ENCODE measurements around the gene SPAG17. TPM values are rescaled to one million over a fixed set of nuclear protein-coding genes. Genes with fewer than 3 reads are reported as not detected.

SPAG17 gene
- total and polyA plus RNA-seq, 2 donors (not counting 1 experiment from before 2014, with no cell fraction given) = not detected

- Histone ChIP-seq H3K27ac (ENCODE audit: low read length in 2 of 2) (no peak overlapping the region), H3K4me1 (ENCODE audit: control insufficient read depth in 2 of 2, insufficient read depth in 2 of 2, low read length in 2 of 2) (no peaks in the 10 kb centered on the region), H3K79me2 (ENCODE audit: control insufficient read depth, insufficient read depth, low read length) (no peaks in the 10 kb centered on the region), H3K9me3 (ENCODE audit: control extremely low read depth in 1 of 3, control insufficient read depth in 2 of 3, insufficient read depth in 1 of 3, low read length in 2 of 3) (no peaks in the 10 kb centered on the region), H2AFZ (ENCODE audit: insufficient read depth, low read depth, low read length, poor library complexity, severe bottlenecking) (no peak overlapping the region), H3K9ac (ENCODE audit: low read length) (no peak overlapping the region), H3K4me2 (replicated peaks; ENCODE audit: low read depth, low read length, poor library complexity, severe bottlenecking) (no peak overlapping the region), H3K4me3 (ENCODE audit: control extremely low read depth in 1 of 5, extremely low read depth in 1 of 5, insufficient read depth in 1 of 5, low read depth in 2 of 5, low read length in 4 of 5) (no peak overlapping the region), H4K20me1 (ENCODE audit: control insufficient read depth, insufficient read depth, low read length, poor library complexity, severe bottlenecking) (no peaks in the 10 kb centered on the region), H3K36me3 (replicated peaks in 1 of 2; ENCODE audit: control extremely low read depth in 1 of 2, control insufficient read depth in 1 of 2, extremely low read depth in 1 of 2, insufficient read depth in 2 of 2, low read length in 1 of 2) (no peaks in the 10 kb centered on the region), H3K27me3 (replicated peaks in 1 of 4; ENCODE audit: control extremely low read depth in 1 of 4, control insufficient read depth in 3 of 4, insufficient read depth in 4 of 4, low read length in 3 of 4) (no peaks in the 10 kb centered on the region)
- no peak for ATAC-seq (ENCODE audit: low read depth)
- DNase-seq = no peak
- ChIA-PET CTCF (no interaction called here), POLR2A (no interaction called here)
- no peaks in the 10 kb centered on the region for H3K27me3 Mint-ChIP-seq
- TF ChIP-seq, protein P1, sequence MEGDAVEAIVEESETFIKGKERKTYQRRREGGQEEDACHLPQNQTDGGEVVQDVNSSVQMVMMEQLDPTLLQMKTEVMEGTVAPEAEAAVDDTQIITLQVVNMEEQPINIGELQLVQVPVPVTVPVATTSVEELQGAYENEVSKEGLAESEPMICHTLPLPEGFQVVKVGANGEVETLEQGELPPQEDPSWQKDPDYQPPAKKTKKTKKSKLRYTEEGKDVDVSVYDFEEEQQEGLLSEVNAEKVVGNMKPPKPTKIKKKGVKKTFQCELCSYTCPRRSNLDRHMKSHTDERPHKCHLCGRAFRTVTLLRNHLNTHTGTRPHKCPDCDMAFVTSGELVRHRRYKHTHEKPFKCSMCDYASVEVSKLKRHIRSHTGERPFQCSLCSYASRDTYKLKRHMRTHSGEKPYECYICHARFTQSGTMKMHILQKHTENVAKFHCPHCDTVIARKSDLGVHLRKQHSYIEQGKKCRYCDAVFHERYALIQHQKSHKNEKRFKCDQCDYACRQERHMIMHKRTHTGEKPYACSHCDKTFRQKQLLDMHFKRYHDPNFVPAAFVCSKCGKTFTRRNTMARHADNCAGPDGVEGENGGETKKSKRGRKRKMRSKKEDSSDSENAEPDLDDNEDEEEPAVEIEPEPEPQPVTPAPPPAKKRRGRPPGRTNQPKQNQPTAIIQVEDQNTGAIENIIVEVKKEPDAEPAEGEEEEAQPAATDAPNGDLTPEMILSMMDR (IDR thresholded peaks at IDR 0.05) = no peak
- TF ChIP-seq EZH2 (IDR thresholded peaks at IDR 0.05; ENCODE audit: borderline replicate concordance, insufficient read depth, low read depth, low read length, poor library complexity, severe bottlenecking) = no peak
- no peaks in the 10 kb centered on the region for H3K9me3 Mint-ChIP-seq (ENCODE audit: insufficient read depth)
- H3K4me3 Mint-ChIP-seq = no peak overlapping the region
- 100% methylated on average over 2 of the region's 8 CpGs for WGBS (ENCODE audit: insufficient coverage)
- intact Hi-C loops (cut with micrococcal nuclease) = loop anchor here (5.0 to 10.0 kb wide), 2 partner anchors 1218 to 1525 kb away; partner anchors contain the start of gene HAO2
- H3K4me1 Mint-ChIP-seq = no peaks in the 10 kb centered on the region
- H3K27ac Mint-ChIP-seq = no peak overlapping the region
These were observed 35.2 kb downstream of the SPAG17 start for GRCh38 chr1:118149799-118150198.

GRCh38 chr1:118148034-118148433, 37.0 kb downstream of the SPAG17 start:
- Histone ChIP-seq H3K27me3 (replicated peaks in 1 of 4; ENCODE audit: control extremely low read depth in 1 of 4, control insufficient read depth in 3 of 4, insufficient read depth in 4 of 4, low read length in 3 of 4) (no peaks in the 10 kb centered on the region), H3K79me2 (ENCODE audit: control insufficient read depth, insufficient read depth, low read length) (no peaks in the 10 kb centered on the region), H3K4me3 (ENCODE audit: control extremely low read depth in 1 of 5, extremely low read depth in 1 of 5, insufficient read depth in 1 of 5, low read depth in 2 of 5, low read length in 4 of 5) (no peak overlapping the region), H4K20me1 (ENCODE audit: control insufficient read depth, insufficient read depth, low read length, poor library complexity, severe bottlenecking) (no peaks in the 10 kb centered on the region), H3K4me2 (replicated peaks; ENCODE audit: low read depth, low read length, poor library complexity, severe bottlenecking) (no peak overlapping the region), H3K4me1 (ENCODE audit: control insufficient read depth in 2 of 2, insufficient read depth in 2 of 2, low read length in 2 of 2) (no peaks in the 10 kb centered on the region), H3K27ac (ENCODE audit: low read length in 2 of 2) (no peak overlapping the region), H3K9me3 (ENCODE audit: control extremely low read depth in 1 of 3, control insufficient read depth in 2 of 3, insufficient read depth in 1 of 3, low read length in 2 of 3) (no peaks in the 10 kb centered on the region), H3K36me3 (replicated peaks in 1 of 2; ENCODE audit: control extremely low read depth in 1 of 2, control insufficient read depth in 1 of 2, extremely low read depth in 1 of 2, insufficient read depth in 2 of 2, low read length in 1 of 2) (no peaks in the 10 kb centered on the region), H3K9ac (ENCODE audit: low read length) (no peak overlapping the region), H2AFZ (ENCODE audit: insufficient read depth, low read depth, low read length, poor library complexity, severe bottlenecking) (no peak overlapping the region)
- Mint-ChIP-seq H3K9me3 (ENCODE audit: insufficient read depth) (no peaks in the 10 kb centered on the region), H3K27ac (no peak overlapping the region), H3K27me3 (peaks cover 3% of the 10 kb centered on the region), H3K4me3 (no peak overlapping the region), H3K4me1 (no peaks in the 10 kb centered on the region)
- whole genome bisulfite sequencing (ENCODE audit: insufficient coverage) = 87% methylated on average over 6 of the region's 7 CpGs
- POLR2A ChIA-PET = no interaction called here
- DNase-seq (no peak), ATAC-seq (ENCODE audit: low read depth) (no peak)
- CTCF ChIA-PET = interaction anchor here (0.6 to 0.8 kb wide), 2 partner anchors 861 to 1217 kb away, joined by 3 to 4 read pairs; no protein-coding TSS in a partner anchor
- TF ChIP-seq, protein P1 (IDR thresholded peaks at IDR 0.05) = no peak
- TF ChIP-seq EZH2 (IDR thresholded peaks at IDR 0.05; ENCODE audit: borderline replicate concordance, insufficient read depth, low read depth, low read length, poor library complexity, severe bottlenecking) = no peak
- intact Hi-C loops (cut with micrococcal nuclease) = no loop called here

Measured in B cell (primary cell).